Activated T-helper 1 cell treated with anti-CD3 and anti-CD28 coated beads, Interleukin-12 subunit alpha, Interleukin-12 subunit beta, Interleukin-2, Interleukin-4 antibody, amounts not matched to agents 30 ng/mL and 10 ng/mL and 1 ng/mL, durations not matched to agents 14 hours and 24 hours and 36 hours (primary cell): ENCODE measurements around the gene ITIH1. TPM values are rescaled to one million over a fixed set of nuclear protein-coding genes. Genes with fewer than 3 reads are reported as not detected.
"Not testable (repeated sequence)": the region's sequence is repeated elsewhere in the genome, so short reads cannot be mapped to it uniquely, and the experiment has no call there.

Source experiments
- DNase-seq: peaks from one replicate; pipeline ENCODE4 v3.0.0; 2021; ENCODE audit warnings: low spot score
- H3K27ac Mint-ChIP-seq: one replicate; pipeline ENCODE4 v1.8.0; 2021; ENCODE audit warnings: mild to moderate bottlenecking, mixed read lengths
- H3K27me3 Mint-ChIP-seq: one replicate; pipeline ENCODE4 v1.8.0; 2022; ENCODE audit warnings: mild to moderate bottlenecking, moderate library complexity, mixed read lengths; ENCODE audit not compliant: insufficient read depth
- H3K36me3 Mint-ChIP-seq: one replicate; pipeline ENCODE4 v1.8.0; 2021; ENCODE audit warnings: low read depth, mixed read lengths
- H3K4me1 Mint-ChIP-seq: one replicate; pipeline ENCODE4 v1.8.0; 2021; ENCODE audit warnings: low read depth, mixed read lengths
- H3K4me3 Mint-ChIP-seq: one replicate; pipeline ENCODE4 v1.8.0; 2021; ENCODE audit warnings: mild to moderate bottlenecking, moderate library complexity, mixed read lengths
- H3K9me3 Mint-ChIP-seq: one replicate; pipeline ENCODE4 v1.8.0; 2021; ENCODE audit warnings: mixed read lengths
- intact Hi-C: fragments of 100-400 bp; cut with micrococcal nuclease; formaldehyde crosslinking; loops from one replicate; pipeline ENCODE4 v1.15.1; 2024
- total RNA-seq: library from RNA; stranded (reverse); gene quantifications from 2 replicates; pipeline ENCODE4 v1.2.3, GENCODE V29; 2022

The ITIH1 gene
- total RNA-seq, 1 donor from 2014 or later, result not detected

GRCh38 chr3:52756141-52756540 lies 21.3 kb upstream of the ITIH1 start:
- intact Hi-C loops, result no loop called here
- H3K27ac Mint-ChIP-seq, result no peak overlapping the region
- H3K4me1 Mint-ChIP-seq, result peaks cover 7% of the 10 kb centered on the region

DNA sequence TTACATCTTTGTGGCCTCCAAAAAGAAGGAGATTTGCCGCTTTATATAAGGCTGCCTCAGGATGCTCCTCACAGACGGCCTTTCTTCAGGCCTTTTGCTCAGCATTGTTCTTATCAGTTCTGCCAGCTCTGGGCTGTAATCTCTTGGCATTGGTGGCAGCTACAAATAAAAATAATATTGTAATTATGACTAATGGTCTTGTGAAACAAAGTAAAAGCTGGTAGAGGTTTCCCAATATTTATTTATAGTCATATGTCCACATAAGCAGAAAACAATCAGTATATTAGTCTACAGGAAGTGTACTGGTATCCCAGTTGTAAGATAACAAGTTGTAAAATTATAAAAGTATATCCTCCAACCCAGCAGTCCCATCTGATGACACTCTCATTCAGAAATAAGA lies 13.9 kb upstream of the ITIH1 start:
- peaks cover 7% of the 10 kb centered on the region for H3K4me1 Mint-ChIP-seq
- H3K36me3 Mint-ChIP-seq, result peaks cover 38% of the 10 kb centered on the region
- H3K27ac Mint-ChIP-seq, result no peak overlapping the region
- H3K27me3 Mint-ChIP-seq, result no peaks in the 10 kb centered on the region
- intact Hi-C loops, result no loop called here
- H3K4me3 Mint-ChIP-seq, result no peak overlapping the region
- no peaks in the 10 kb centered on the region for H3K9me3 Mint-ChIP-seq
- DNase-seq, result no peak

More at GRCh38 chr3:52756141-52756540, 21.3 kb upstream of the ITIH1 start:
- Mint-ChIP-seq H3K4me3 (no peak overlapping the region), H3K9me3 (no peaks in the 10 kb centered on the region), H3K27me3 (no peaks in the 10 kb centered on the region), H3K36me3 (peaks cover 23% of the 10 kb centered on the region)
- DNase-seq, result no peak

- H3K4me1 Mint-ChIP-seq, result peaks cover 22% of the 10 kb centered on the region
- H3K9me3 Mint-ChIP-seq, result no peaks in the 10 kb centered on the region
- H3K4me3 Mint-ChIP-seq, result peak overlapping the region; percentile 94
- peaks cover 1% of the 10 kb centered on the region for H3K27me3 Mint-ChIP-seq
- intact Hi-C loops, result loop anchor here (1.0 to 5.0 kb wide), 3 partner anchors 64 to 272 kb away; partner anchors contain the start of genes SPCS1 and STIMATE
- H3K36me3 Mint-ChIP-seq, result peaks cover 5% of the 10 kb centered on the region
- no peak for DNase-seq
- H3K27ac Mint-ChIP-seq, result peak overlapping the region; percentile 77
Observed at GRCh38 chr3:52769786-52770455, 7.5 kb upstream of the ITIH1 start.

GRCh38 chr3:52770496-52771333 lies 6.7 kb upstream of the ITIH1 start, which contains the start of gene NEK4:
Gene NEK4, minus strand, starts transcription at chr3:52770940. Its CDS starts 194 bp downstream, at chr3:52770746.
- Mint-ChIP-seq H3K27ac (peak within 1 kb of the TSS; percentile 96), H3K4me1 (peaks cover 22% of the 10 kb centered on the region), H3K4me3 (peak within 1 kb of the TSS; percentile 94), H3K36me3 (peaks cover 3% of the 10 kb centered on the region), H3K27me3 (peaks cover 4% of the 10 kb centered on the region), H3K9me3 (no peaks in the 10 kb centered on the region)
- peak; percentile 84 for DNase-seq
- intact Hi-C loops, result loop anchor here (1.0 to 5.0 kb wide), 5 partner anchors 64 to 302 kb away; partner anchors contain the start of genes GNL3, SPCS1 and STIMATE

DNA sequence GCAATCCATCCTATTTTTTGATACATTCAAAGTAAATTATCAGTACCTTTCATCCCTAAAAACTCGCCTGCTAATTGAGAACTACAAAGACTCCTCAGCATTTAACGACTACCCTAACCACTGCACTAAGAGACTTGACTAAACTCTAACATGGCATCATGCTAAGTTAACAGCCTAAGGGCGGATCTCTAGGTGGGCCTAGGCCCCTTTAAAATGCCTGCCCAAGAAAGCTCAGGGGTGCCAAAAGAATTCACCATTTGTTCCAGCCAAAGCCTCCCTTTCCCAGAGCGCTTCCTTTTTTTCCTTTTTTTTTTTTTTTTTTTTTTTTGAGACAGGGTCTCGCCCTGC lies 6.1 kb upstream of the ITIH1 start:
- peaks cover 2% of the 10 kb centered on the region for H3K36me3 Mint-ChIP-seq
- no peaks in the 10 kb centered on the region for H3K9me3 Mint-ChIP-seq
- H3K4me1 Mint-ChIP-seq, result peaks cover 22% of the 10 kb centered on the region

GRCh38 chr3:52771702-52772101 lies 5.7 kb upstream of the ITIH1 start:
- H3K36me3 Mint-ChIP-seq, result peaks cover 2% of the 10 kb centered on the region
- H3K4me3 Mint-ChIP-seq, result peak overlapping the region; percentile 94
- H3K4me1 Mint-ChIP-seq, result peaks cover 22% of the 10 kb centered on the region
- H3K9me3 Mint-ChIP-seq, result no peaks in the 10 kb centered on the region
- peaks cover 4% of the 10 kb centered on the region for H3K27me3 Mint-ChIP-seq
- DNase-seq, result no peak
- peak overlapping the region; percentile 96 for H3K27ac Mint-ChIP-seq
- intact Hi-C loops, result loop anchor here (1.0 to 5.0 kb wide), 4 partner anchors 85 to 301 kb away; partner anchors contain the start of genes GNL3 and STIMATE

More for the DNA sequence above, 6.1 kb upstream of the ITIH1 start:
- Mint-ChIP-seq H3K4me3 (peak overlapping the region; percentile 94), H3K27ac (peak overlapping the region; percentile 96), H3K27me3 (peaks cover 4% of the 10 kb centered on the region)
- DNase-seq, result no peak
- intact Hi-C loops, result loop anchor here (1.0 to 5.0 kb wide), 4 partner anchors 85 to 301 kb away; partner anchors contain the start of genes GNL3 and STIMATE

- peaks cover 4% of the 10 kb centered on the region for H3K27me3 Mint-ChIP-seq
- H3K9me3 Mint-ChIP-seq, result no peaks in the 10 kb centered on the region
- DNase-seq, result no peak
- H3K36me3 Mint-ChIP-seq, result no peaks in the 10 kb centered on the region
- H3K4me3 Mint-ChIP-seq, result no peak overlapping the region
- H3K27ac Mint-ChIP-seq, result peak overlapping the region; percentile 2
- intact Hi-C loops, result loop anchor here (5.0 kb wide), 1 partner anchor 269 kb away; no protein-coding TSS in a partner anchor
- peaks cover 22% of the 10 kb centered on the region for H3K4me1 Mint-ChIP-seq
Observed at GRCh38 chr3:52773361-52774065, 3.9 kb upstream of the ITIH1 start.

GRCh38 chr3:52774066-52774713 lies 3.2 kb upstream of the ITIH1 start:
- Mint-ChIP-seq H3K9me3 (no peaks in the 10 kb centered on the region), H3K27me3 (peaks cover 4% of the 10 kb centered on the region), H3K4me3 (no peak overlapping the region), H3K36me3 (no peaks in the 10 kb centered on the region), H3K27ac (no peak overlapping the region), H3K4me1 (peaks cover 21% of the 10 kb centered on the region)
- DNase-seq, result no peak
- intact Hi-C loops, result loop anchor here (5.0 kb wide), 1 partner anchor 268 kb away; no protein-coding TSS in a partner anchor

- no peak overlapping the region for H3K4me3 Mint-ChIP-seq
- no peaks in the 10 kb centered on the region for H3K36me3 Mint-ChIP-seq
- H3K27me3 Mint-ChIP-seq, result peaks cover 4% of the 10 kb centered on the region
- H3K27ac Mint-ChIP-seq, result no peak overlapping the region
- intact Hi-C loops, result loop anchor here (5.0 kb wide), 1 partner anchor 267 kb away; no protein-coding TSS in a partner anchor
- no peak for DNase-seq
- peaks cover 11% of the 10 kb centered on the region for H3K4me1 Mint-ChIP-seq
- H3K9me3 Mint-ChIP-seq, result no peaks in the 10 kb centered on the region
Observed at GRCh38 chr3:52774901-52775864, 2.2 kb upstream of the ITIH1 start.

- intact Hi-C loops, result no loop called here
Observed at GRCh38 chr3:52775877-52776276, 1.5 kb upstream of the ITIH1 start.

GRCh38 chr3:52776486-52776885 lies 913 bp upstream of the ITIH1 start:
- H3K9me3 Mint-ChIP-seq, intact Hi-C loops, H3K27ac Mint-ChIP-seq: not testable (repeated sequence)

More at GRCh38 chr3:52775877-52776276, 1.5 kb upstream of the ITIH1 start:
- no peak overlapping the region for H3K27ac Mint-ChIP-seq
- H3K27me3 Mint-ChIP-seq, result peaks cover 4% of the 10 kb centered on the region
- no peak for DNase-seq
- peaks cover 10% of the 10 kb centered on the region for H3K4me1 Mint-ChIP-seq
- H3K36me3 Mint-ChIP-seq, result no peaks in the 10 kb centered on the region
- H3K9me3 Mint-ChIP-seq, result no peaks in the 10 kb centered on the region
- H3K4me3 Mint-ChIP-seq, result no peak overlapping the region

More at GRCh38 chr3:52776486-52776885, 913 bp upstream of the ITIH1 start:
- DNase-seq, H3K36me3 Mint-ChIP-seq, H3K4me3 Mint-ChIP-seq, H3K4me1 Mint-ChIP-seq, H3K27me3 Mint-ChIP-seq: not testable (repeated sequence)
